ENCODE results near the gene INSM1.

- TF ChIP-seq, protein P1, sequence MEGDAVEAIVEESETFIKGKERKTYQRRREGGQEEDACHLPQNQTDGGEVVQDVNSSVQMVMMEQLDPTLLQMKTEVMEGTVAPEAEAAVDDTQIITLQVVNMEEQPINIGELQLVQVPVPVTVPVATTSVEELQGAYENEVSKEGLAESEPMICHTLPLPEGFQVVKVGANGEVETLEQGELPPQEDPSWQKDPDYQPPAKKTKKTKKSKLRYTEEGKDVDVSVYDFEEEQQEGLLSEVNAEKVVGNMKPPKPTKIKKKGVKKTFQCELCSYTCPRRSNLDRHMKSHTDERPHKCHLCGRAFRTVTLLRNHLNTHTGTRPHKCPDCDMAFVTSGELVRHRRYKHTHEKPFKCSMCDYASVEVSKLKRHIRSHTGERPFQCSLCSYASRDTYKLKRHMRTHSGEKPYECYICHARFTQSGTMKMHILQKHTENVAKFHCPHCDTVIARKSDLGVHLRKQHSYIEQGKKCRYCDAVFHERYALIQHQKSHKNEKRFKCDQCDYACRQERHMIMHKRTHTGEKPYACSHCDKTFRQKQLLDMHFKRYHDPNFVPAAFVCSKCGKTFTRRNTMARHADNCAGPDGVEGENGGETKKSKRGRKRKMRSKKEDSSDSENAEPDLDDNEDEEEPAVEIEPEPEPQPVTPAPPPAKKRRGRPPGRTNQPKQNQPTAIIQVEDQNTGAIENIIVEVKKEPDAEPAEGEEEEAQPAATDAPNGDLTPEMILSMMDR (IDR thresholded peaks at IDR 0.05) = no peak
- no peak for TF ChIP-seq POLR2A (IDR thresholded peaks at IDR 0.05)
Observed at GRCh38 chr20:20386192-20386591, 18.3 kb downstream of the INSM1 start.
